Endothelial cell of umbilical vein (primary cell): ENCODE measurements around the gene SPTBN4. TPM values are rescaled to one million over a fixed set of nuclear protein-coding genes. Genes with fewer than 3 reads are reported as not detected.

Source experiments
- BruUV-seq: library from RNA; stranded (reverse); fragments of 400-500 nt; replicated peaks from 2 replicates; lab custom pipeline; 2021; lab: Mats Ljungman, UMichigan
- CTCF ChIA-PET: fragments of 300-600, 350-600 bp; sonication (Branson Sonifier 250); formaldehyde crosslinking; loops from one replicate; lab custom pipeline; 2021; ENCODE audit warnings: antibody characterized with exemption, inconsistent platforms; lab: Charles Lee
- POLR2A ChIA-PET: fragments of 300-600, 350-600 bp; sonication (Branson Sonifier 250); formaldehyde crosslinking; loops from one replicate; lab custom pipeline; 2021; ENCODE audit warnings: antibody characterized with exemption, inconsistent platforms; lab: Charles Lee
- DNase-seq: peaks from one replicate; pipeline ENCODE4 v3.0.0-alpha.2; 2011; ENCODE audit warnings: low read depth, low spot score
- FAIRE-seq: peaks from 2 replicates; lab custom pipeline; 2011; peaks lifted over from hg19 to GRCh38; lab: Jason Lieb, UNC
- H2AFZ ChIP-seq: 2 replicates; pipeline ENCODE4 v1.6.0; 2012; ENCODE audit warnings: low read depth, low read length, control low read depth, inconsistent platforms
- H3K27ac ChIP-seq: 2 replicates; pipeline ENCODE4 v1.5.1; 2011; ENCODE audit warnings: low read depth, mild to moderate bottlenecking, control low read depth, low read length, moderate library complexity; ENCODE audit not compliant: insufficient read depth
- H3K27me3 ChIP-seq, 2 experiments: 2 replicates each; pipeline versions ENCODE4 v1.6.0 to v1.6.1; 2011; ENCODE audit warnings: low read length in 2 of 2, mixed read lengths in 1 of 2; ENCODE audit not compliant: control insufficient read depth in 2 of 2, insufficient read depth in 2 of 2
- H3K36me3 ChIP-seq, 2 experiments: 2 replicates in 1 of 2; 3 replicates in 1 of 2; pipeline ENCODE4 v1.5.1; 2011; ENCODE audit warnings: low read length in 2 of 2, mild to moderate bottlenecking in 1 of 2, moderate library complexity in 1 of 2; ENCODE audit not compliant: control insufficient read depth in 2 of 2, insufficient read depth in 2 of 2; ENCODE audit errors: extremely low read depth in 1 of 2
- H3K4me1 ChIP-seq: 3 replicates; pipeline ENCODE4 v1.5.1; 2011; ENCODE audit warnings: mild to moderate bottlenecking, low read length; ENCODE audit not compliant: control insufficient read depth, insufficient read depth; ENCODE audit errors: extremely low read depth
- H3K4me2 ChIP-seq: 2 replicates; pipeline ENCODE4 v1.6.1; 2011; ENCODE audit warnings: low read length, control low read depth, mixed read lengths; ENCODE audit not compliant: insufficient read depth
- H3K4me3 ChIP-seq, 3 experiments: fragments of 200-600 bp in 1 of 3; sonication (generic), shearing (Covaris generic) in 1 of 3; replicated peaks in 1 of 3; 2 replicates each; pipeline ENCODE4 v1.5.1; 2011 to 2016; ENCODE audit warnings: control low read depth in 3 of 3, low read length in 3 of 3, mild to moderate bottlenecking in 2 of 3, inconsistent platforms in 1 of 3, low read depth in 1 of 3, moderate library complexity in 1 of 3; ENCODE audit not compliant: insufficient read depth in 1 of 3
- H3K79me2 ChIP-seq: 2 replicates; pipeline ENCODE4 v1.6.0; 2012; ENCODE audit warnings: low read length, inconsistent platforms; ENCODE audit not compliant: control insufficient read depth, insufficient read depth
- H3K9ac ChIP-seq: replicated peaks from 2 replicates; pipeline ENCODE3; 2011; ENCODE audit warnings: low read length, control low read depth; ENCODE audit not compliant: insufficient read depth; ENCODE audit errors: extremely low read depth
- H3K9me1 ChIP-seq: replicated peaks from 3 replicates; pipeline ENCODE4 v1.6.0; 2011; ENCODE audit warnings: mild to moderate bottlenecking, low read length; ENCODE audit not compliant: control insufficient read depth, insufficient read depth; ENCODE audit errors: extremely low read depth
- H3K9me3 ChIP-seq: replicated peaks from 2 replicates; pipeline ENCODE4 v1.5.1; 2012; ENCODE audit warnings: low read length, inconsistent platforms; ENCODE audit not compliant: control insufficient read depth, insufficient read depth
- H4K20me1 ChIP-seq: replicated peaks from 2 replicates; pipeline ENCODE3; 2011; ENCODE audit warnings: mild to moderate bottlenecking, low read length; ENCODE audit not compliant: control insufficient read depth, insufficient read depth; ENCODE audit errors: extremely low read depth
- CTCF ChIP-seq, 2 donors: IDR thresholded peaks; 1 replicate in 1 of 2; 2 replicates in 1 of 2; pipeline ENCODE4 v1.5.1; 2011; ENCODE audit warnings: low read length in 2 of 2, mild to moderate bottlenecking in 2 of 2, moderate library complexity in 2 of 2, control low read depth in 1 of 2, inconsistent platforms in 1 of 2, low read depth in 1 of 2; ENCODE audit not compliant: insufficient read depth in 1 of 2; ENCODE audit errors: extremely low read depth in 1 of 2
- EZH2 ChIP-seq: IDR thresholded peaks from 2 replicates; pipeline ENCODE4 v1.6.1; 2012; ENCODE audit warnings: borderline replicate concordance, low read depth, mild to moderate bottlenecking, moderate library complexity, low read length, inconsistent platforms; ENCODE audit not compliant: severe bottlenecking
- FOS ChIP-seq: IDR thresholded peaks from 2 replicates; pipeline ENCODE4 v1.6.1; 2011; ENCODE audit warnings: mild to moderate bottlenecking, low read length, moderate library complexity, borderline replicate concordance; ENCODE audit not compliant: insufficient read depth
- GATA2 ChIP-seq: IDR thresholded peaks from 2 replicates; pipeline ENCODE4 v1.7.0; 2011; ENCODE audit warnings: low read depth, mild to moderate bottlenecking, moderate library complexity, mixed read lengths, low read length; ENCODE audit not compliant: insufficient read length, insufficient read depth
- JUN ChIP-seq: IDR thresholded peaks from 2 replicates; pipeline ENCODE4 v1.6.1; 2011; ENCODE audit warnings: borderline replicate concordance, low read depth; ENCODE audit not compliant: insufficient read length, insufficient read depth
- MAX ChIP-seq: IDR thresholded peaks from 2 replicates; pipeline ENCODE4 v1.6.1; 2011; ENCODE audit not compliant: insufficient read depth, insufficient read length
- MYC ChIP-seq: IDR thresholded peaks from one replicate; pipeline ENCODE4 v1.6.1; 2011; ENCODE audit warnings: mild to moderate bottlenecking, low read depth, low read length
- POLR2A ChIP-seq: IDR thresholded peaks from 2 replicates; pipeline ENCODE4 v1.6.1; 2012; ENCODE audit warnings: low read depth, mild to moderate bottlenecking, control low read depth, low read length
- POLR2AphosphoS5 ChIP-seq: IDR thresholded peaks from 2 replicates; pipeline ENCODE4 v1.6.1; 2012; ENCODE audit warnings: low read depth, mild to moderate bottlenecking, control low read depth, low read length, moderate library complexity; ENCODE audit not compliant: insufficient read depth
- dilution Hi-C: fragments of 300-500 bp; cut with MboI; formaldehyde crosslinking; loops from one replicate; pipeline ENCODE4 v1.15.0; 2019; ENCODE audit warnings: low sequenced_read_pairs; ENCODE audit not compliant: extremely low pct_ligation_motif_present
- intact Hi-C: fragments of 100-400 bp; cut with micrococcal nuclease; formaldehyde crosslinking; loops from one replicate; pipeline ENCODE4 v1.10.0; 2022
- polyA plus RNA-seq, 4 experiments: library from polyadenylated mRNA; depleted of rRNA in 3 of 4; stranded (reverse) in 3 of 4; unstranded in 1 of 4; fragments of >200 nt; gene quantifications; 2 replicates each; pipeline versions ENCODE4 v1.2.1 to v1.2.3, GENCODE V29; 2011 to 2012; ENCODE audit warnings: missing spikeins in 1 of 4
- total RNA-seq: library from RNA; stranded (reverse); gene quantifications from 2 replicates; pipeline ENCODE4 v1.2.3, GENCODE V29; 2021

SPTBN4 gene
- total and polyA plus RNA-seq, 2 donors (not counting 3 experiments of a cell fraction or from before 2014, with no cell fraction given), result 0.33 TPM; not detected in 1

- peaks cover 6% of the 10 kb centered on the region for H3K4me1 ChIP-seq
- H3K27ac ChIP-seq, result no peak overlapping the region
- no peaks in the 10 kb centered on the region for H3K27me3 ChIP-seq
- ChIA-PET POLR2A (no interaction called here), CTCF (no interaction called here)
- H3K9me1 ChIP-seq, result no peaks in the 10 kb centered on the region
- no peak overlapping the region for H3K9ac ChIP-seq
- no peak overlapping the region for H2AFZ ChIP-seq
- FAIRE-seq (no peak), DNase-seq (no peak)
- H3K36me3 ChIP-seq, result no peaks in the 10 kb centered on the region
- BruUV-seq, result no TSS peak
- no peak overlapping the region for H3K4me2 ChIP-seq
- H3K4me3 ChIP-seq, result no peak overlapping the region
- no peaks in the 10 kb centered on the region for H3K9me3 ChIP-seq
- dilution Hi-C loops, result no loop called here
- intact Hi-C loops, result no loop called here
- no peaks in the 10 kb centered on the region for H4K20me1 ChIP-seq
- no peak for TF ChIP-seq POLR2A
- no peak for TF ChIP-seq JUN
- TF ChIP-seq MAX, result no peak
- TF ChIP-seq MYC, result no peak
- TF ChIP-seq CTCF (IDR thresholded peaks at IDR 0.05; ENCODE audit: extremely low read depth in 1 of 2, insufficient read depth in 1 of 2, low read depth in 1 of 2, low read length in 2 of 2), result no peak
- no peak for TF ChIP-seq POLR2AphosphoS5
- no peak for TF ChIP-seq FOS
- TF ChIP-seq GATA2, result no peak
- TF ChIP-seq EZH2, result no peak
- H3K79me2 ChIP-seq, result no peaks in the 10 kb centered on the region
Measured at GRCh38 chr19:40460185-40460584, 6.6 kb upstream of the SPTBN4 start.
